Osteocyte (in vitro differentiated cells): ENCODE measurements around the gene LDHAL6B. TPM values are rescaled to one million over a fixed set of nuclear protein-coding genes. Genes with fewer than 3 reads are reported as not detected.
A peak's percentile ranks its signal among the peaks of the same experiment; 100 is the strongest.

Source experiments
- DNase-seq: peaks from one replicate; pipeline ENCODE4 v3.0.0; 2021; ENCODE audit warnings: mixed read lengths; ENCODE audit not compliant: unreplicated experiment; ENCODE audit errors: extremely low spot score
- H3K27ac Mint-ChIP-seq: one replicate; pipeline ENCODE4 v1.8.0; 2021; ENCODE audit warnings: mild to moderate bottlenecking, mixed read lengths; ENCODE audit not compliant: unreplicated experiment
- H3K27me3 Mint-ChIP-seq: one replicate; pipeline ENCODE4 v1.8.0; 2021; ENCODE audit warnings: mixed read lengths; ENCODE audit not compliant: unreplicated experiment
- H3K36me3 Mint-ChIP-seq: one replicate; pipeline ENCODE4 v1.8.0; 2021; ENCODE audit warnings: mixed read lengths; ENCODE audit not compliant: unreplicated experiment
- H3K4me1 Mint-ChIP-seq: one replicate; pipeline ENCODE4 v1.8.0; 2021; ENCODE audit warnings: mixed read lengths; ENCODE audit not compliant: unreplicated experiment
- H3K4me3 Mint-ChIP-seq: one replicate; pipeline ENCODE4 v1.8.0; 2021; ENCODE audit warnings: mild to moderate bottlenecking, moderate library complexity, mixed read lengths; ENCODE audit not compliant: unreplicated experiment
- H3K9me3 Mint-ChIP-seq: one replicate; pipeline ENCODE4 v1.8.0; 2021; ENCODE audit warnings: mixed read lengths; ENCODE audit not compliant: unreplicated experiment
- total RNA-seq: library from RNA; stranded (reverse); gene quantifications from 2 replicates; pipeline ENCODE4 v1.2.1, GENCODE V29; 2021
- TF ChIP-seq, protein P1 (sequence below): fragments of 200-600 bp; sonication (generic); IDR thresholded peaks from 2 replicates; pipeline ENCODE4 v1.5.0; 2021; ENCODE audit warnings: antibody characterized with exemption, mild to moderate bottlenecking, moderate library complexity

Gene LDHAL6B
- total RNA-seq, 1 donor from 2014 or later = not detected

DNA sequence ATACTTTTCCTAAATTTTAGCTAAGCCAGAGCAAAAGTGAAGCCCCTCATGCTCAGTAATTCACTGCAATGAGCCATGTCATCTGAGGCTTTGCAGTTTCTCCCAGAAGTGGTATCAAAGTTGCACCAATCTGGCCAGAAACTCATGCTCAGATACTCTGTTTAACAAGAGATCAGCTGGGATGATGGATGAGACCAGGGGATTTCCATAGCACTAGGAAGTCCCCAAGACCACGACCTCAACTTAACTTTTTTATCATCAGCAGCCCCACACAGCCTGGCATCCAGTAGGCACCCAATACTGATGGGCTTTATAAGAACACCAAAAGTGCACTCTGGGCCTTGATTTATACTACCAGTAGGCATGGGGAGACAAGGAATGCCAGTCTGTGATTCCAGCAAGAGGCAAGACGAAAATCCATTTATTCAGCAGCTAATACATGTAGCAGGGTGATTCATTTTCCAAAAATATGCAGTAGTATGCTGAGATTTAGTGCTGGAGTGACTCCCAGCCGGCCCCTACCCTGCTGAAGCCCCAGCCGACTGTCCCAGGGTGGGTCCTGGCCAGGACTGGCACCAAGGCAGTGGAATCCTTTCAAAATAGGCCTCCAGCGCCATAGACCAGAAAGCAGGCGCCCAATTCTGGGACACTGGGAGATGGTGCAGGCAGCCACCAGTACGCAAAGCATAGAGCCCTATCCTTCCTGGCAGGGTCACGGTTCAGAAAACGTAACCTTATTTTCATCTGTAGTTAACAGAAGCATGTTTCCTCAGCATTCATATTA is 612 bp upstream of the LDHAL6B start:
- H3K9me3 Mint-ChIP-seq = no peaks in the 10 kb centered on the region
- no peaks in the 10 kb centered on the region for H3K4me1 Mint-ChIP-seq
- no peak overlapping the region for H3K27ac Mint-ChIP-seq
- H3K36me3 Mint-ChIP-seq = peaks cover 59% of the 10 kb centered on the region
- no peak overlapping the region for H3K4me3 Mint-ChIP-seq
- peak; percentile 57 for DNase-seq
- no peaks in the 10 kb centered on the region for H3K27me3 Mint-ChIP-seq
- TF ChIP-seq, protein P1, sequence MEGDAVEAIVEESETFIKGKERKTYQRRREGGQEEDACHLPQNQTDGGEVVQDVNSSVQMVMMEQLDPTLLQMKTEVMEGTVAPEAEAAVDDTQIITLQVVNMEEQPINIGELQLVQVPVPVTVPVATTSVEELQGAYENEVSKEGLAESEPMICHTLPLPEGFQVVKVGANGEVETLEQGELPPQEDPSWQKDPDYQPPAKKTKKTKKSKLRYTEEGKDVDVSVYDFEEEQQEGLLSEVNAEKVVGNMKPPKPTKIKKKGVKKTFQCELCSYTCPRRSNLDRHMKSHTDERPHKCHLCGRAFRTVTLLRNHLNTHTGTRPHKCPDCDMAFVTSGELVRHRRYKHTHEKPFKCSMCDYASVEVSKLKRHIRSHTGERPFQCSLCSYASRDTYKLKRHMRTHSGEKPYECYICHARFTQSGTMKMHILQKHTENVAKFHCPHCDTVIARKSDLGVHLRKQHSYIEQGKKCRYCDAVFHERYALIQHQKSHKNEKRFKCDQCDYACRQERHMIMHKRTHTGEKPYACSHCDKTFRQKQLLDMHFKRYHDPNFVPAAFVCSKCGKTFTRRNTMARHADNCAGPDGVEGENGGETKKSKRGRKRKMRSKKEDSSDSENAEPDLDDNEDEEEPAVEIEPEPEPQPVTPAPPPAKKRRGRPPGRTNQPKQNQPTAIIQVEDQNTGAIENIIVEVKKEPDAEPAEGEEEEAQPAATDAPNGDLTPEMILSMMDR = no peak

DNA sequence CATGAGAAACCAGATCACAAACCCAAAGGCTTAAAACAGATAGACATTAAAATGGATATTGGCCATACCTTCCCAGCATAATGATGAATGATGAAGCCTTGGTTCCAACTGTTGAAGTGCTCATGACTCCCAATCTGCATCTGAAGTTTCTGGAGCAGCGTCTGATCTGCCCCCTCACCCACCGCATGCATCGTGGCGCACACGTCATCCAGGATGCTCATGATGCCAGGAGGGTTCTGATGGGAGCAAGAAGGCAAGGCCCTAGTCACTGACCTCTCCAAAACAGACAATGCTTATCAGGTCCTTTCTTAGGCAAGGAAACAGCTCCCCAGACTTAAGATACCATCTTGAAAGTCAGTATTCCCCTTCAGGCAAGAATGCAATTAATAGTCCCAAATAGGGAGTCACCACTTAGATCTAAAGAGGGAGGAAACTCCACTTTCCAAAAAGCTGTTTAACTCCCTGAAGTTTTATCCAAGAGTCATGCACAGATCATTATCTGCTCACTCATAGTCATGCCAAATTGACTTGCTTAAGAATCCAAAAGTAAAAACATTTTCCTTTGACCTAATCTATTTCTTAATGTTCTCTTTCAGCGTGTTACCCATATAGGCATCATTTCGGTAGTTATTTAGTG is 2.1 kb downstream of the LDHAL6B start:
- H3K27ac Mint-ChIP-seq = no peak overlapping the region
- H3K4me1 Mint-ChIP-seq = no peaks in the 10 kb centered on the region
- TF ChIP-seq, protein P1 = no peak
- H3K9me3 Mint-ChIP-seq = no peaks in the 10 kb centered on the region
- peaks cover 61% of the 10 kb centered on the region for H3K36me3 Mint-ChIP-seq
- H3K27me3 Mint-ChIP-seq = no peaks in the 10 kb centered on the region
- H3K4me3 Mint-ChIP-seq = no peak overlapping the region
- peak; percentile 36 for DNase-seq

DNA sequence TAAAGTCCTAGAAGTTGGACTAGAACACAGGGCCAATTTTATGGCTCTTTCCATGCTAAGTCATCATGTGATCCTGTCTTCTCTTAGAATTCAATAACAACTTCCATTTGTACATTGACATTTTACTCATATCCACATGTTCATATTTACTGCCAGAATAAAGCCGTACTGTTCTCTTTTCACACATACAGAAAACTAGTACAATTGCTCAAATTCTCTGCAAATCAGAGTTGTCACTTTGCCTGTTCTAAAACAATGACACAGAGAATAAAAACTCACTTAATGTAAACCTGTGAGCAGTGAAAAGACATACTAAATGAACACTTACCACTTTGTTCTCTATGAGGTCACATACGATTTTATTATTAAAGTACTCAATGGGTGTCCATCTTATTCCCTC is 3.5 kb downstream of the LDHAL6B start:
- H3K4me3 Mint-ChIP-seq = no peak overlapping the region
- peaks cover 53% of the 10 kb centered on the region for H3K36me3 Mint-ChIP-seq
- H3K27me3 Mint-ChIP-seq = no peaks in the 10 kb centered on the region
- no peaks in the 10 kb centered on the region for H3K9me3 Mint-ChIP-seq
- H3K4me1 Mint-ChIP-seq = no peaks in the 10 kb centered on the region
- TF ChIP-seq, protein P1 = no peak
- DNase-seq = no peak
- H3K27ac Mint-ChIP-seq = no peak overlapping the region

DNA sequence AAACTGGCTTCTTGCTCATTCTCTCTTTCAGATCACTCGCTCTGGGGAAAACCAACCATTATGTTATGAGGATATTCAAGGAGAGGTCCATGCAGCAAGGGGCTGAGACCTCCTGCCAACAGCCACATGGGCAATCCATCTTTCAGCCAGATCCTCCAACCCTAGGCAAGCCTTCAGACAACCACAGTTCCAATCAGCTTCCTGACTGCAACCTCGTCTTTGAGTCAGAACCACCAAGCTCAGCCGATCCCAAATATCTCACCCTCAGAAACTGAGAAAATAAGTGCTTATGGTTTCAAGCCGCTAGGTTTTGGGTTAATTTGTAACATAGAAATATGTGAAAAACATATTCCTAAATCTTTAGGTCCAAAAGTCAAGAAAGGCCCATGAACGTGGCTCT is 10.3 kb downstream of the LDHAL6B start:
- no peak overlapping the region for H3K4me3 Mint-ChIP-seq
- TF ChIP-seq, protein P1 = no peak
- no peak overlapping the region for H3K27ac Mint-ChIP-seq
- no peak for DNase-seq
- H3K9me3 Mint-ChIP-seq = no peaks in the 10 kb centered on the region
- H3K27me3 Mint-ChIP-seq = no peaks in the 10 kb centered on the region
- peaks cover 30% of the 10 kb centered on the region for H3K36me3 Mint-ChIP-seq
- H3K4me1 Mint-ChIP-seq = peaks cover 8% of the 10 kb centered on the region

DNA sequence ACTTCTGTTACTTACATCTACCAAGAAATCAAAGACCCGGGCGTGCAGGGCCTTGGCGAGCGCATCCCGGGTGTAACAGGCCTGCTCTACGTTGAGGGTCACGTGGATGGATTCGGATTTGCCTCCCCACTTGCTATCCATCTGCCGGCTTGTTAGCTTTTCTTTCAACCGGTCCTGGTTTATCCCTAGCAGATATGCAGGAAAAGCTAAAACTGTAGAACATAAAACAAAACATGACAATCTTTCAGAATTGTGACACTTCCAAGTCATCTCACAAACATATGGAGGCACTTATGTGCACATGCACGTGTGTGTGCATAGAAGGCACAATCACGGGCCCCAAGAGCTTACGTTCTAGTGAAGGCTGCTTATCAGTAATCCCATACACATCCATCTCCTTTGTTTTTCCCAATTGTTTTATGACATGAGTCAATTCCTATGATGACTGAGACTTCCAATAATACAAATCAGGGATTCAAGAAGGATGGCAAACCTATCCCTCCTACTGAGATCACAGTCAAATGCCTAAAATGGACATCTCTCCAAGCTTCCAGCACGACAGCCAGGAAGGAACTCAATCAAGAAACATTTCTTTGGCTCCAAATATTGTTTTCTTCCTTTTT is 11.3 kb downstream of the LDHAL6B start:
- Mint-ChIP-seq H3K4me3 (no peak overlapping the region), H3K27me3 (no peaks in the 10 kb centered on the region), H3K4me1 (peaks cover 18% of the 10 kb centered on the region), H3K36me3 (peaks cover 31% of the 10 kb centered on the region), H3K27ac (no peak overlapping the region), H3K9me3 (no peaks in the 10 kb centered on the region)
- TF ChIP-seq, protein P1 = no peak
- DNase-seq = no peak
